ENCODE measurements around the gene HDAC4.

The HDAC4 gene

GRCh38 chr2:239137165-239137897 lies 263.5 kb downstream of the HDAC4 start:
- intact Hi-C loops (cut with DNase I), result no loop called here
- peak in 6 of 42 donors; percentile 49 to 75 (median 57) for DNase-seq

- DNase-seq, result no peak
- intact Hi-C loops (cut with DNase I), result no loop called here
These were observed 264.1 kb downstream of the HDAC4 start for GRCh38 chr2:239136762-239137161.

GRCh38 chr2:239136203-239136602 lies 264.6 kb downstream of the HDAC4 start:
- DNase-seq, result no peak
- intact Hi-C loops (cut with DNase I), result no loop called here

- DNase-seq, result no peak
- intact Hi-C loops (cut with DNase I), result no loop called here
These were observed 265.3 kb downstream of the HDAC4 start for GRCh38 chr2:239135531-239135930.

- intact Hi-C loops (cut with DNase I), result no loop called here
- DNase-seq, result peak in 35 of 42 donors; percentile 37 to 86 (median 67)
These were observed 266.8 kb downstream of the HDAC4 start for GRCh38 chr2:239133945-239134570.

GRCh38 chr2:239132786-239133185 lies 268.0 kb downstream of the HDAC4 start:
- no peak for DNase-seq
- intact Hi-C loops (cut with DNase I), result no loop called here

GRCh38 chr2:239132156-239132709 lies 268.6 kb downstream of the HDAC4 start:
- peak in 36 of 42 donors; percentile 39 to 82 (median 56) for DNase-seq
- intact Hi-C loops (cut with DNase I), result no loop called here

GRCh38 chr2:239131521-239131920 lies 269.3 kb downstream of the HDAC4 start:
- intact Hi-C loops (cut with DNase I), result no loop called here
- peak; percentile 40 to 92 (median 80) for DNase-seq

GRCh38 chr2:239130786-239131325 lies 270.0 kb downstream of the HDAC4 start:
- no peak for DNase-seq
- intact Hi-C loops (cut with DNase I), result no loop called here

- intact Hi-C loops (cut with DNase I), result no loop called here
- no peak for DNase-seq
These were observed 270.8 kb downstream of the HDAC4 start for GRCh38 chr2:239130041-239130440.

- intact Hi-C loops (cut with DNase I), result no loop called here
- DNase-seq, result no peak
These were observed 271.5 kb downstream of the HDAC4 start for GRCh38 chr2:239129147-239129920.

- intact Hi-C loops (cut with DNase I), result no loop called here
These were observed 272.1 kb downstream of the HDAC4 start for GRCh38 chr2:239128706-239129105.

GRCh38 chr2:239127513-239127912 lies 273.3 kb downstream of the HDAC4 start:
- no peak for DNase-seq
- intact Hi-C loops (cut with DNase I), result no loop called here

More at GRCh38 chr2:239128706-239129105, 272.1 kb downstream of the HDAC4 start:
- no peak for DNase-seq

GRCh38 chr2:239125726-239126675 lies 274.8 kb downstream of the HDAC4 start:
- DNase-seq, result no peak
- intact Hi-C loops (cut with DNase I), result no loop called here

- intact Hi-C loops (cut with DNase I), result no loop called here
These were observed 276.5 kb downstream of the HDAC4 start for GRCh38 chr2:239124152-239124899.

GRCh38 chr2:239122421-239123110 lies 278.3 kb downstream of the HDAC4 start:
- intact Hi-C loops (cut with DNase I), result no loop called here
- DNase-seq, result no peak

More at GRCh38 chr2:239124152-239124899, 276.5 kb downstream of the HDAC4 start:
- no peak for DNase-seq

- peak; percentile 56 to 92 (median 80) for DNase-seq
- intact Hi-C loops (cut with DNase I), result no loop called here
These were observed 279.2 kb downstream of the HDAC4 start for GRCh38 chr2:239121600-239122012.

Data from head of caudate nucleus (tissue), 42 donors.